ENCODE measurements around the gene KDM2B. TPM values are rescaled to one million over a fixed set of nuclear protein-coding genes. Genes with fewer than 3 reads are reported as not detected.

The KDM2B gene
- polyA plus RNA-seq, 1 of the 3 experiments (the other 2 are of a cell fraction), result 11.5 TPM

DNA sequence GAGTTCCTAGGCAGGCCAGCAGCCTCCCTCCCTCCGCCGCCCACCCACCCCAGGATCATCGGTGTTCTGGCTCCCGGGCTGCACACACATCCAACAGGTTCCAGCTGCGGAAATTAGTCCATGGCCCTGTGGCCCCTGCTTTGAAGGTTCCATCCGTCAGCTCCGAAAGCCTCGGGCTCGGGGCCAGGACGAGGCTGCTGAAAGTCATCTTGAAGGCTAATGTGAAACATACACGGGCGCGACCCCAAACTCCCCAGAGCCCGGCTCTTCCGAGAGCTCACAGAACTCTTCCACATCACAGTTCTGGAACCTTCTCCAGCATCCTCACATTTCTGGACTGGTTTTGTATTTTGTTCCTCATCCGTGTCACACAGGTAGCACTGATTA lies 19.8 kb downstream of the KDM2B start:
- TF ChIP-seq, protein P1, sequence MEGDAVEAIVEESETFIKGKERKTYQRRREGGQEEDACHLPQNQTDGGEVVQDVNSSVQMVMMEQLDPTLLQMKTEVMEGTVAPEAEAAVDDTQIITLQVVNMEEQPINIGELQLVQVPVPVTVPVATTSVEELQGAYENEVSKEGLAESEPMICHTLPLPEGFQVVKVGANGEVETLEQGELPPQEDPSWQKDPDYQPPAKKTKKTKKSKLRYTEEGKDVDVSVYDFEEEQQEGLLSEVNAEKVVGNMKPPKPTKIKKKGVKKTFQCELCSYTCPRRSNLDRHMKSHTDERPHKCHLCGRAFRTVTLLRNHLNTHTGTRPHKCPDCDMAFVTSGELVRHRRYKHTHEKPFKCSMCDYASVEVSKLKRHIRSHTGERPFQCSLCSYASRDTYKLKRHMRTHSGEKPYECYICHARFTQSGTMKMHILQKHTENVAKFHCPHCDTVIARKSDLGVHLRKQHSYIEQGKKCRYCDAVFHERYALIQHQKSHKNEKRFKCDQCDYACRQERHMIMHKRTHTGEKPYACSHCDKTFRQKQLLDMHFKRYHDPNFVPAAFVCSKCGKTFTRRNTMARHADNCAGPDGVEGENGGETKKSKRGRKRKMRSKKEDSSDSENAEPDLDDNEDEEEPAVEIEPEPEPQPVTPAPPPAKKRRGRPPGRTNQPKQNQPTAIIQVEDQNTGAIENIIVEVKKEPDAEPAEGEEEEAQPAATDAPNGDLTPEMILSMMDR (IDR thresholded peaks at IDR 0.05), result no peak
- TF ChIP-seq TAF1 (IDR thresholded peaks at IDR 0.05; ENCODE audit: borderline replicate concordance, low read depth, low read length) (no peak), TEAD4 (IDR thresholded peaks at IDR 0.05; ENCODE audit: borderline replicate concordance, insufficient read depth) (no peak), JUND (IDR thresholded peaks at IDR 0.05) (no peak), POLR2AphosphoS5 (IDR thresholded peaks at IDR 0.05; ENCODE audit: low read depth, low read length) (no peak), FOXJ3 (CRISPR knock-in tag; IDR thresholded peaks at IDR 0.05) (no peak), RAD21 (IDR thresholded peaks at IDR 0.05; ENCODE audit: low read length) (no peak), MEF2A (IDR thresholded peaks at IDR 0.05; ENCODE audit: borderline replicate concordance, low read depth) (no peak), CHD2 (IDR thresholded peaks at IDR 0.05; ENCODE audit: low read length, partially characterized antibody) (no peak)
- TF ChIP-seq, protein P2, sequence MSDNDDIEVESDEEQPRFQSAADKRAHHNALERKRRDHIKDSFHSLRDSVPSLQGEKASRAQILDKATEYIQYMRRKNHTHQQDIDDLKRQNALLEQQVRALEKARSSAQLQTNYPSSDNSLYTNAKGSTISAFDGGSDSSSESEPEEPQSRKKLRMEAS (IDR thresholded peaks at IDR 0.05; ENCODE audit: low read depth), result no peak
- TF ChIP-seq, protein P3, sequence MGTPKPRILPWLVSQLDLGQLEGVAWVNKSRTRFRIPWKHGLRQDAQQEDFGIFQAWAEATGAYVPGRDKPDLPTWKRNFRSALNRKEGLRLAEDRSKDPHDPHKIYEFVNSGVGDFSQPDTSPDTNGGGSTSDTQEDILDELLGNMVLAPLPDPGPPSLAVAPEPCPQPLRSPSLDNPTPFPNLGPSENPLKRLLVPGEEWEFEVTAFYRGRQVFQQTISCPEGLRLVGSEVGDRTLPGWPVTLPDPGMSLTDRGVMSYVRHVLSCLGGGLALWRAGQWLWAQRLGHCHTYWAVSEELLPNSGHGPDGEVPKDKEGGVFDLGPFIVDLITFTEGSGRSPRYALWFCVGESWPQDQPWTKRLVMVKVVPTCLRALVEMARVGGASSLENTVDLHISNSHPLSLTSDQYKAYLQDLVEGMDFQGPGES (IDR thresholded peaks at IDR 0.05; ENCODE audit: low read depth, low read length), result no peak
- Histone ChIP-seq H3K9ac (no peak overlapping the region), H3K4me2 (no peak overlapping the region), H3K36me3 (replicated peaks in 1 of 2; ENCODE audit: control insufficient read depth in 1 of 2, insufficient read depth in 2 of 2, low read length in 1 of 2) (no peaks in the 10 kb centered on the region), H3K4me3 (ENCODE audit: low read depth in 2 of 2, low read length in 1 of 2) (no peak overlapping the region), H3K9me3 (no peaks in the 10 kb centered on the region), H2AFZ (ENCODE audit: low read depth) (no peak overlapping the region), H3K27ac (ENCODE audit: low read depth in 2 of 2, low read length in 1 of 2) (no peak overlapping the region), H3K4me1 (ENCODE audit: control insufficient read depth in 1 of 2, insufficient read depth in 2 of 2, low read depth in 1 of 2, low read length in 1 of 2) (no peaks in the 10 kb centered on the region; a peak in 1 of 4 replicates), H3K9me2 (no peaks in the 10 kb centered on the region), H3K27me3 (ENCODE audit: insufficient read depth) (no peaks in the 10 kb centered on the region), H3F3A (replicated peaks; ENCODE audit: insufficient read depth) (no peaks in the 10 kb centered on the region), H3K79me2 (ENCODE audit: insufficient read depth) (no peaks in the 10 kb centered on the region), H4K20me1 (ENCODE audit: insufficient read depth) (no peaks in the 10 kb centered on the region)
- DNase-seq, result no peak
- POLR2A ChIA-PET, result no interaction called here
- 90% methylated on average over 14 of the region's 16 CpGs for WGBS (ENCODE audit: low lambda C conversion rate)
- CTCF ChIA-PET, result interaction anchor here (1.6 to 3.6 kb wide), 2 partner anchors 9 to 108 kb away, joined by 5 to 29 read pairs; no protein-coding TSS in a partner anchor

DNA sequence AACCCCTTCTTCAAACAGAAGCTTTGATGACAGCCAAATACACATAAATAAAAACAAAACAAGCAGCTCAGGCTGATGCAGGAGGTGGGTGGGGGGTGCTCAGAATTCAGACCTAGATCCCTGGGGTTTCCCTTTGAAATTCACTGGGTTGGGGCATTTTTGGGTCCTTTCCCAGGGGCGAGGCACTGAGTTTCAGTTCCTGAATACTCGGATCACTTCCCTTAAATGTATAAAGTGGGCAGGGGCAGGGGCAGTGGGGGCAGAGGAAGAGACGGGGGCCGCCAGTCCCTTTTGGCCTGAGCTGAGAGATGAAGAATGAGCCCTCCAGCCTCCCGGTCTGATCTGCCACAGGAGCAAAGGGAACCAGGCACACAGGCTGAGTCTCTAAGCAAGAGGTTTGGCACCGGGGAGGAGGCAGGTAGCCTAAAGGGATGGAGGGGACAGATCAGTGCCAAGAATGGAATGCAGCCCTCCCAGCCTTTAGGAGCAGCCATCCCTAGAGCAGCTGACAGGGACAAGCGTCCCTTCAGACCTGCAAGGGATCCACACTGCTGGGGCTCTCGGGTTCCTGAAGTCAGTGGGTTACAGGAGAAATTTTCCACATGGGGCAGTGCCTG lies 20.3 kb downstream of the KDM2B start:
- H3K4me3 ChIP-seq (ENCODE audit: low read depth in 2 of 2, low read length in 1 of 2), result no peak overlapping the region
- H3K27me3 ChIP-seq (ENCODE audit: insufficient read depth), result no peaks in the 10 kb centered on the region
- H3K27ac ChIP-seq (ENCODE audit: low read depth in 2 of 2, low read length in 1 of 2), result no peak overlapping the region
- no peaks in the 10 kb centered on the region for H3F3A ChIP-seq (replicated peaks; ENCODE audit: insufficient read depth)
- no peaks in the 10 kb centered on the region for H4K20me1 ChIP-seq (ENCODE audit: insufficient read depth)
- no peaks in the 10 kb centered on the region for H3K9me3 ChIP-seq
- H3K9me2 ChIP-seq, result no peaks in the 10 kb centered on the region
- DNase-seq, result no peak
- ChIA-PET POLR2A (no interaction called here), CTCF (interaction anchor here (1.0 to 3.6 kb wide), 3 partner anchors 8 to 108 kb away, joined by 3 to 29 read pairs (median 4); no protein-coding TSS in a partner anchor)
- no peak overlapping the region for H2AFZ ChIP-seq (ENCODE audit: low read depth)
- 98% methylated on average over 6 of the region's 8 CpGs for WGBS (ENCODE audit: low lambda C conversion rate)
- no peaks in the 10 kb centered on the region for H3K79me2 ChIP-seq (ENCODE audit: insufficient read depth)
- no peaks in the 10 kb centered on the region for H3K36me3 ChIP-seq (replicated peaks in 1 of 2; ENCODE audit: control insufficient read depth in 1 of 2, insufficient read depth in 2 of 2, low read length in 1 of 2)
- H3K4me2 ChIP-seq, result no peak overlapping the region
- no peaks in the 10 kb centered on the region; a peak in 1 of 4 replicates for H3K4me1 ChIP-seq (ENCODE audit: control insufficient read depth in 1 of 2, insufficient read depth in 2 of 2, low read depth in 1 of 2, low read length in 1 of 2)
- TF ChIP-seq GATA2 (CRISPR knock-in tag; IDR thresholded peaks at IDR 0.05) (no peak), SIN3A (IDR thresholded peaks at IDR 0.05; ENCODE audit: borderline replicate concordance, low read depth, low read length) (no peak)
- TF ChIP-seq, protein P4, sequence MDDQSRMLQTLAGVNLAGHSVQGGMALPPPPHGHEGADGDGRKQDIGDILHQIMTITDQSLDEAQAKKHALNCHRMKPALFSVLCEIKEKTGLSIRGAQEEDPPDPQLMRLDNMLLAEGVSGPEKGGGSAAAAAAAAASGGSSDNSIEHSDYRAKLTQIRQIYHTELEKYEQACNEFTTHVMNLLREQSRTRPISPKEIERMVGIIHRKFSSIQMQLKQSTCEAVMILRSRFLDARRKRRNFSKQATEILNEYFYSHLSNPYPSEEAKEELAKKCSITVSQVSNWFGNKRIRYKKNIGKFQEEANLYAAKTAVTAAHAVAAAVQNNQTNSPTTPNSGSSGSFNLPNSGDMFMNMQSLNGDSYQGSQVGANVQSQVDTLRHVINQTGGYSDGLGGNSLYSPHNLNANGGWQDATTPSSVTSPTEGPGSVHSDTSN (IDR thresholded peaks at IDR 0.05), result no peak
- no peak overlapping the region for H3K9ac ChIP-seq

All from SK-N-SH (cell line).